ENCODE results near the gene LRBA.

The LRBA gene

GRCh38 chr4:150253416-150253815 lies 761.7 kb downstream of the LRBA start:
- Histone ChIP-seq H3K4me3 (ENCODE audit: low read length) (no peak overlapping the region), H3K79me2 (ENCODE audit: control insufficient read depth, low read length) (no peaks in the 10 kb centered on the region), H3K27me3 (ENCODE audit: control insufficient read depth, low read length) (no peaks in the 10 kb centered on the region), H3K9me3 (ENCODE audit: control insufficient read depth, insufficient read depth, low read length) (no peaks in the 10 kb centered on the region), H3K9me2 (replicated peaks; ENCODE audit: control insufficient read depth, low read length) (no peaks in the 10 kb centered on the region), H3K27ac (ENCODE audit: low read depth, low read length) (no peak overlapping the region), H4K20me1 (ENCODE audit: control insufficient read depth, insufficient read depth, low read depth, low read length) (no peaks in the 10 kb centered on the region), H3F3A (ENCODE audit: control insufficient read depth, insufficient read depth) (no peaks in the 10 kb centered on the region), H3K4me2 (ENCODE audit: low read length) (no peak overlapping the region), H3K4me1 (ENCODE audit: control insufficient read depth, low read length) (no peaks in the 10 kb centered on the region), H3K36me3 (ENCODE audit: control insufficient read depth, low read length) (no peaks in the 10 kb centered on the region)
- TF ChIP-seq CTCF (IDR thresholded peaks at IDR 0.05; ENCODE audit: low read depth, low read length, poor library complexity, severe bottlenecking) (no peak), EZH2phosphoT487 (IDR thresholded peaks at IDR 0.05; ENCODE audit: borderline replicate concordance, low read length) (no peak)

GRCh38 chr4:150252741-150253140 lies 762.3 kb downstream of the LRBA start:
- H4K20me1 ChIP-seq (ENCODE audit: control insufficient read depth, insufficient read depth, low read depth, low read length), result no peaks in the 10 kb centered on the region
- no peaks in the 10 kb centered on the region for H3K9me2 ChIP-seq (replicated peaks; ENCODE audit: control insufficient read depth, low read length)
- no peaks in the 10 kb centered on the region for H3K79me2 ChIP-seq (ENCODE audit: control insufficient read depth, low read length)
- H3K9me3 ChIP-seq (ENCODE audit: control insufficient read depth, insufficient read depth, low read length), result no peaks in the 10 kb centered on the region
- no peak overlapping the region for H3K27ac ChIP-seq (ENCODE audit: low read depth, low read length)
- TF ChIP-seq CTCF (IDR thresholded peaks at IDR 0.05; ENCODE audit: low read depth, low read length, poor library complexity, severe bottlenecking), result no peak
- no peak for TF ChIP-seq EZH2phosphoT487 (IDR thresholded peaks at IDR 0.05; ENCODE audit: borderline replicate concordance, low read length)
- no peaks in the 10 kb centered on the region for H3K27me3 ChIP-seq (ENCODE audit: control insufficient read depth, low read length)
- no peaks in the 10 kb centered on the region for H3K4me1 ChIP-seq (ENCODE audit: control insufficient read depth, low read length)
- H3K36me3 ChIP-seq (ENCODE audit: control insufficient read depth, low read length), result no peaks in the 10 kb centered on the region
- H3K4me2 ChIP-seq (ENCODE audit: low read length), result no peak overlapping the region
- H3F3A ChIP-seq (ENCODE audit: control insufficient read depth, insufficient read depth), result no peaks in the 10 kb centered on the region
- no peak overlapping the region for H3K4me3 ChIP-seq (ENCODE audit: low read length)

- Histone ChIP-seq H3K4me3 (ENCODE audit: low read length) (no peak overlapping the region), H3K36me3 (ENCODE audit: control insufficient read depth, low read length) (no peaks in the 10 kb centered on the region), H3K4me1 (ENCODE audit: control insufficient read depth, low read length) (no peaks in the 10 kb centered on the region), H3K9me2 (replicated peaks; ENCODE audit: control insufficient read depth, low read length) (no peaks in the 10 kb centered on the region), H3F3A (ENCODE audit: control insufficient read depth, insufficient read depth) (no peaks in the 10 kb centered on the region), H3K27ac (ENCODE audit: low read depth, low read length) (no peak overlapping the region), H3K27me3 (ENCODE audit: control insufficient read depth, low read length) (no peaks in the 10 kb centered on the region), H3K9me3 (ENCODE audit: control insufficient read depth, insufficient read depth, low read length) (no peaks in the 10 kb centered on the region), H3K4me2 (ENCODE audit: low read length) (no peak overlapping the region), H3K79me2 (ENCODE audit: control insufficient read depth, low read length) (no peaks in the 10 kb centered on the region), H4K20me1 (ENCODE audit: control insufficient read depth, insufficient read depth, low read depth, low read length) (no peaks in the 10 kb centered on the region)
- TF ChIP-seq CTCF (IDR thresholded peaks at IDR 0.05; ENCODE audit: low read depth, low read length, poor library complexity, severe bottlenecking) (no peak), EZH2phosphoT487 (IDR thresholded peaks at IDR 0.05; ENCODE audit: borderline replicate concordance, low read length) (no peak)
Observed at GRCh38 chr4:150252306-150252705, 762.8 kb downstream of the LRBA start.

GRCh38 chr4:150251752-150252190 lies 763.3 kb downstream of the LRBA start:
- Histone ChIP-seq H3K4me3 (ENCODE audit: low read length) (no peak overlapping the region), H3K36me3 (ENCODE audit: control insufficient read depth, low read length) (no peaks in the 10 kb centered on the region), H3K79me2 (ENCODE audit: control insufficient read depth, low read length) (no peaks in the 10 kb centered on the region), H3K27me3 (ENCODE audit: control insufficient read depth, low read length) (no peaks in the 10 kb centered on the region), H3K4me2 (ENCODE audit: low read length) (no peak overlapping the region), H3K9me3 (ENCODE audit: control insufficient read depth, insufficient read depth, low read length) (no peaks in the 10 kb centered on the region), H3K4me1 (ENCODE audit: control insufficient read depth, low read length) (no peaks in the 10 kb centered on the region), H3K27ac (ENCODE audit: low read depth, low read length) (no peak overlapping the region), H4K20me1 (ENCODE audit: control insufficient read depth, insufficient read depth, low read depth, low read length) (no peaks in the 10 kb centered on the region), H3F3A (ENCODE audit: control insufficient read depth, insufficient read depth) (no peaks in the 10 kb centered on the region), H3K9me2 (replicated peaks; ENCODE audit: control insufficient read depth, low read length) (no peaks in the 10 kb centered on the region)
- TF ChIP-seq EZH2phosphoT487 (IDR thresholded peaks at IDR 0.05; ENCODE audit: borderline replicate concordance, low read length), result no peak
- TF ChIP-seq CTCF (IDR thresholded peaks at IDR 0.05; ENCODE audit: low read depth, low read length, poor library complexity, severe bottlenecking), result no peak
